ENCODE results near the gene CDK6. TPM values are rescaled to one million over a fixed set of nuclear protein-coding genes. Genes with fewer than 3 reads are reported as not detected.

Gene CDK6
- total and polyA plus RNA-seq, 10 of the 15 experiments (the other 5 are each of a cell fraction or from before 2014, with no cell fraction given), result 8.0 to 118 (median 45.8) TPM

GRCh38 chr7:92612501-92612900 lies 223.9 kb downstream of the CDK6 start (continued):
- TF ChIP-seq NRF1 (conservative IDR thresholded peaks at IDR 0.05; ENCODE audit: low read depth, low read length) (no peak), ASH2L (IDR thresholded peaks at IDR 0.05; ENCODE audit: borderline replicate concordance, low read depth) (no peak), MEF2A (IDR thresholded peaks at IDR 0.05; ENCODE audit: insufficient read depth, low read depth, low read length) (no peak), CBX5 (IDR thresholded peaks at IDR 0.05; ENCODE audit: low read depth) (no peak), CHD1 (IDR thresholded peaks at IDR 0.05; ENCODE audit: low read depth, low read length) (no peak), ZBED1 (IDR thresholded peaks at IDR 0.05; ENCODE audit: borderline replicate concordance) (no peak), ZNF207 (IDR thresholded peaks at IDR 0.05; ENCODE audit: borderline replicate concordance) (no peak)

- FAIRE-seq, result no peak
- no TSS peak for BruUV-seq (replicated peaks)
- RAD21 ChIA-PET (ENCODE audit: unreplicated experiment), result interaction anchor here (0.9 to 2.3 kb wide), 2 partner anchors 10 to 47 kb away, joined by 3 to 5 read pairs; no protein-coding TSS in a partner anchor
- no peak for ATAC-seq
- CTCF ChIA-PET, result interaction anchor here (0.9 to 5.2 kb wide), 6 partner anchors 9 to 442 kb away, joined by 4 to 30 read pairs (median 6); partner anchors contain the start of genes PEX1 and RBM48
- no peak for DNase-seq (ENCODE audit: low read depth, low spot score)
- in situ Hi-C loops (cut with MboI), result no loop called here
- H3K36me3 ChIP-seq (ENCODE audit: control insufficient read depth in 2 of 2, insufficient read depth in 2 of 2, low read length in 1 of 2), result peaks cover 6% of the 10 kb centered on the region in 2 experiments; a peak in 3 of 4 replicates
- H3K4me3 ChIP-seq, result no peak overlapping the region
- no peak overlapping the region for H3K4me2 ChIP-seq (ENCODE audit: control insufficient read depth, insufficient read depth)
- H3K9me3 ChIP-seq (replicated peaks; ENCODE audit: control insufficient read depth, insufficient read depth, low read length), result no peaks in the 10 kb centered on the region
- TF ChIP-seq NBN (IDR thresholded peaks at IDR 0.05) (no peak), MXI1 (IDR thresholded peaks at IDR 0.05; ENCODE audit: low read depth, low read length) (no peak), NR2C1 (IDR thresholded peaks at IDR 0.05) (no peak), SKIL (IDR thresholded peaks at IDR 0.05; ENCODE audit: low read depth, poor library complexity, severe bottlenecking) (no peak)
- intact Hi-C loops (cut with micrococcal nuclease; ENCODE audit: unreplicated experiment), result no loop called here
- no peaks in the 10 kb centered on the region for H4K20me1 ChIP-seq (ENCODE audit: control insufficient read depth, insufficient read depth)
- SMC1A ChIA-PET (ENCODE audit: uncharacterized antibody, unreplicated experiment), result interaction anchor here (1.0 to 4.2 kb wide), 7 partner anchors 9 to 436 kb away, joined by 3 to 19 read pairs (median 4); no protein-coding TSS in a partner anchor
- no peaks in the 10 kb centered on the region for H3K4me1 ChIP-seq (ENCODE audit: control insufficient read depth, insufficient read depth, low read length)
- POLR2A ChIA-PET, result interaction anchor here (0.5 kb wide), 1 partner anchor 22 kb away, joined by 5 read pairs; the partner anchor contains the start of gene FAM133B
- no peaks in the 10 kb centered on the region for H3K79me2 ChIP-seq (ENCODE audit: control insufficient read depth, insufficient read depth, low read length)
- H3K27me3 ChIP-seq (replicated peaks in 1 of 2; ENCODE audit: control insufficient read depth in 2 of 2, insufficient read depth in 2 of 2, low read length in 1 of 2), result no peaks in the 10 kb centered on the region
- no peak overlapping the region for H2AFZ ChIP-seq (ENCODE audit: control insufficient read depth, low read depth, low read length)
- no peak overlapping the region for H3K27ac ChIP-seq (ENCODE audit: control insufficient read depth, insufficient read depth)
- H3K9ac ChIP-seq (ENCODE audit: control insufficient read depth, insufficient read depth, low read length), result no peak overlapping the region
Measured at GRCh38 chr7:92611735-92612134, 224.6 kb downstream of the CDK6 start.

Measured in GM12878 (cell line).